Brain microvascular endothelial cell (primary cell): Measurements from ENCODE around the gene LY6G5B.

Experiments used
- DNase-seq: peaks from one replicate; pipeline ENCODE4 v3.0.0-alpha.2; 2020
- H3K27ac ChIP-seq: fragments of 250-450 bp; sonication (Bioruptor Pico); 2 replicates; pipeline ENCODE4 v1.5.1; 2020; ENCODE audit warnings: mild to moderate bottlenecking, moderate library complexity
- H3K27me3 ChIP-seq: fragments of 250-450 bp; sonication (Bioruptor Pico); replicated peaks from 2 replicates; pipeline ENCODE4 v1.5.1; 2020; ENCODE audit warnings: mild to moderate bottlenecking
- H3K36me3 ChIP-seq: fragments of 250-450 bp; sonication (Bioruptor Pico); replicated peaks from 2 replicates; pipeline ENCODE4 v1.5.1; 2020; ENCODE audit warnings: mild to moderate bottlenecking
- H3K4me3 ChIP-seq: 2 replicates; pipeline ENCODE4 v1.5.1; 2011; ENCODE audit warnings: low read depth, mild to moderate bottlenecking, control low read depth, low read length, moderate library complexity
- CTCF ChIP-seq: IDR thresholded peaks from 2 replicates; pipeline ENCODE4 v1.5.1; 2011; ENCODE audit warnings: low read depth, mild to moderate bottlenecking, moderate library complexity, low read length, control low read depth, inconsistent platforms; ENCODE audit errors: missing control alignments
- in situ Hi-C: cut with HindIII; loops from 2 replicates; pipeline ENCODE4 v1.10.0; 2017; ENCODE audit warnings: low sequenced_read_pairs, low pct_ligation_motif_present

LY6G5B gene

GRCh38 chr6:31663126-31663960, 6.4 kb upstream of the LY6G5B start:
- peaks cover 27% of the 10 kb centered on the region for H3K36me3 ChIP-seq
- no peak for DNase-seq
- H3K4me3 ChIP-seq, result peak overlapping the region; percentile 77
- H3K27me3 ChIP-seq, result no peaks in the 10 kb centered on the region
- no peak for TF ChIP-seq CTCF
- H3K27ac ChIP-seq, result peak overlapping the region; percentile 72
- in situ Hi-C loops, result no loop called here

GRCh38 chr6:31663961-31664789, 5.6 kb upstream of the LY6G5B start:
- Histone ChIP-seq H3K27me3 (no peaks in the 10 kb centered on the region), H3K36me3 (peaks cover 35% of the 10 kb centered on the region), H3K27ac (peak overlapping the region; percentile 72), H3K4me3 (peak overlapping the region; percentile 77)
- in situ Hi-C loops, result no loop called here
- peak; percentile 25 for TF ChIP-seq CTCF
- DNase-seq, result peak; percentile 63

- peak within 1 kb of the TSS; percentile 77 for H3K4me3 ChIP-seq
- H3K27me3 ChIP-seq, result no peaks in the 10 kb centered on the region
- H3K36me3 ChIP-seq, result peaks cover 43% of the 10 kb centered on the region
- no peak for TF ChIP-seq CTCF
- in situ Hi-C loops, result no loop called here
- peak within 1 kb of the TSS; percentile 72 for H3K27ac ChIP-seq
- peak; percentile 92 for DNase-seq
These were observed 4.8 kb upstream of the LY6G5B start, which contains the start of gene GPANK1 for GRCh38 chr6:31664790-31665500. Gene GPANK1, minus strand, starts transcription at chr6:31664997. Its CDS starts 519 bp downstream, at chr6:31664478.

- DNase-seq, result peak; percentile 98
- in situ Hi-C loops, result no loop called here
- Histone ChIP-seq H3K36me3 (peaks cover 50% of the 10 kb centered on the region), H3K27me3 (no peaks in the 10 kb centered on the region), H3K27ac (peak within 1 kb of the TSS; percentile 72), H3K4me3 (peak within 1 kb of the TSS; percentile 77)
- TF ChIP-seq CTCF, result no peak
These were observed 4.1 kb upstream of the LY6G5B start, which contains the start of gene CSNK2B for GRCh38 chr6:31665501-31666336. Gene CSNK2B, plus strand, starts transcription at chr6:31666080. Its CDS starts 752 bp downstream, at chr6:31666832.
